Liver (tissue), 9 donors: ENCODE results near the gene ZBTB45. TPM values are rescaled to one million over a fixed set of nuclear protein-coding genes. Genes with fewer than 3 reads are reported as not detected.
A peak's percentile ranks its signal among the peaks of the same experiment; 100 is the strongest.

Experiments used
- DNase-seq: peaks from one replicate; pipeline ENCODE4 v3.0.0-alpha.2; 2017; ENCODE audit warnings: low spot score
- H3K27ac ChIP-seq, 2 donors: one replicate each; pipeline ENCODE4 v1.7.0; 2013; ENCODE audit warnings: inconsistent platforms in 2 of 2, low read length in 2 of 2, control low read depth in 1 of 2, low read depth in 1 of 2, mild to moderate bottlenecking in 1 of 2
- H3K27me3 ChIP-seq, 4 donors: one replicate each; pipeline versions ENCODE4 v1.6.1 to v1.7.0; 2013; ENCODE audit warnings: low read length in 3 of 4, inconsistent platforms in 1 of 4, mild to moderate bottlenecking in 1 of 4, moderate library complexity in 1 of 4; ENCODE audit not compliant: control insufficient read depth in 4 of 4, insufficient read depth in 4 of 4
- H3K36me3 ChIP-seq, 4 donors: one replicate each; pipeline versions ENCODE4 v1.6.1 to v1.7.0; 2013; ENCODE audit warnings: low read length in 3 of 4, mild to moderate bottlenecking in 3 of 4, low read depth in 1 of 4, moderate library complexity in 1 of 4; ENCODE audit not compliant: control insufficient read depth in 4 of 4, insufficient read depth in 3 of 4
- H3K4me1 ChIP-seq, 4 donors: one replicate each; pipeline versions ENCODE4 v1.6.1 to v1.7.0; 2013; ENCODE audit warnings: low read length in 3 of 4, mild to moderate bottlenecking in 3 of 4, moderate library complexity in 1 of 4; ENCODE audit not compliant: control insufficient read depth in 4 of 4, insufficient read depth in 4 of 4
- H3K4me3 ChIP-seq, 3 donors: one replicate each; pipeline versions ENCODE4 v1.6.1 to v1.7.0; 2013; ENCODE audit warnings: low read length in 3 of 3, control low read depth in 1 of 3, low read depth in 1 of 3, mild to moderate bottlenecking in 1 of 3
- H3K9ac ChIP-seq, 2 donors: one replicate each; pipeline ENCODE4 v1.7.0; 2013; ENCODE audit warnings: low read length in 2 of 2, mild to moderate bottlenecking in 2 of 2, moderate library complexity in 2 of 2, control low read depth in 1 of 2, low read depth in 1 of 2
- H3K9me3 ChIP-seq, 4 donors: one replicate each; pipeline versions ENCODE4 v1.6.1 to v1.7.0; 2013; ENCODE audit warnings: low read length in 3 of 4; ENCODE audit not compliant: control insufficient read depth in 4 of 4
- CTCF ChIP-seq: fragments of 150-350 bp; IDR thresholded peaks from 2 replicates; pipeline ENCODE4 v1.5.1; 2017; ENCODE audit warnings: improper control_type of control experiment, low read depth, low read length; ENCODE audit not compliant: missing input control
- FOXA1 ChIP-seq: IDR thresholded peaks from 2 replicates; pipeline ENCODE4 v1.6.1; 2016; ENCODE audit warnings: antibody characterized with exemption
- FOXA2 ChIP-seq: IDR thresholded peaks from 2 replicates; pipeline ENCODE4 v1.6.1; 2016; ENCODE audit warnings: antibody characterized with exemption
- GABPA ChIP-seq, 2 donors: IDR thresholded peaks in 1 of 2; conservative IDR thresholded peaks in 1 of 2; 2 replicates each; pipeline ENCODE4 v1.6.1; 2016; ENCODE audit warnings: antibody characterized with exemption in 2 of 2, mild to moderate bottlenecking in 1 of 2, moderate library complexity in 1 of 2
- HNF4A ChIP-seq, 2 donors: conservative IDR thresholded peaks; 2 replicates each; pipeline ENCODE4 v1.6.1; 2016; ENCODE audit warnings: antibody characterized with exemption in 2 of 2, mild to moderate bottlenecking in 2 of 2
- HNF4G ChIP-seq: IDR thresholded peaks from 2 replicates; pipeline ENCODE4 v1.6.1; 2016; ENCODE audit warnings: antibody characterized with exemption
- JUND ChIP-seq, 2 donors: IDR thresholded peaks; 2 replicates each; pipeline ENCODE4 v1.6.1; 2016; ENCODE audit warnings: antibody characterized with exemption in 2 of 2
- NR2F2 ChIP-seq: IDR thresholded peaks from 2 replicates; pipeline ENCODE4 v1.6.1; 2016; ENCODE audit warnings: antibody characterized with exemption
- RAD21 ChIP-seq, 2 donors: IDR thresholded peaks; 2 replicates each; pipeline ENCODE4 v1.6.1; 2016; ENCODE audit warnings: antibody characterized with exemption in 2 of 2, mild to moderate bottlenecking in 2 of 2
- SP1 ChIP-seq: IDR thresholded peaks from 2 replicates; pipeline ENCODE4 v1.6.1; 2018; ENCODE audit warnings: antibody characterized with exemption, mild to moderate bottlenecking
- TAF1 ChIP-seq: conservative IDR thresholded peaks from 2 replicates; pipeline ENCODE4 v1.6.1; 2016; ENCODE audit warnings: antibody characterized with exemption, mild to moderate bottlenecking
- ZBTB33 ChIP-seq: IDR thresholded peaks from 2 replicates; pipeline ENCODE4 v1.6.1; 2016; ENCODE audit warnings: antibody characterized with exemption
- WGBS: extraction: QIAGEN DNeasy Blood & Tissue Kit; methylation state at CpG from one replicate; pipeline ENCODE4 v1.1.7; 2013; 5-methylcytosine and 5-hydroxymethylcytosine counted together
- polyA plus RNA-seq, 2 donors: library from polyadenylated mRNA; stranded (reverse) in 1 of 2; unstranded in 1 of 2; fragments of 200-250 nt in 1 of 2; fragments of >200 nt in 1 of 2; fragmentation: Nextera tagmentation in 1 of 2; extraction: Ambion mirVana in 1 of 2; gene quantifications; one replicate each; pipeline versions ENCODE4 v1.2.1 to v1.2.3, GENCODE V29; 2013 to 2015
- total RNA-seq, 2 donors: library from RNA; depleted of rRNA; stranded (reverse); fragments of >200 nt; gene quantifications; one replicate each; pipeline ENCODE4 v1.2.3, GENCODE V29; 2014
- TF ChIP-seq, protein P1 (sequence below): IDR thresholded peaks from 2 replicates; pipeline ENCODE4 v1.6.1; 2016; ENCODE audit warnings: antibody characterized with exemption, mild to moderate bottlenecking
- donor health status: healthy.
- donor health status: healthy.
- donor health status: healthy.
- donor health status: healthy.
- donor health status: healthy.

Gene ZBTB45
- total and polyA plus RNA-seq, 4 donors = 2.1 to 4.0 (median 2.7) TPM

- DNase-seq = no peak
- no peak overlapping the region for H3K9ac ChIP-seq
- no peak overlapping the region for H3K27ac ChIP-seq
Measured at GRCh38 chr19:58514564-58515022, 5.0 kb downstream of the ZBTB45 start.

More at GRCh38 chr19:58514564-58515022, 5.0 kb downstream of the ZBTB45 start:
- H3K4me3 ChIP-seq = peak overlapping the region in 2 of 3 donors; percentile 42 to 45
- H3K9me3 ChIP-seq = no peaks in the 10 kb centered on the region
- TF ChIP-seq SP1 (no peak), NR2F2 (no peak), TAF1 (no peak), CTCF (no peak), FOXA1 (no peak), GABPA (IDR thresholded peaks at IDR 0.05 in 1 of 2, conservative IDR thresholded peaks at IDR 0.05 in 1 of 2) (no peak), ZBTB33 (no peak), HNF4A (conservative IDR thresholded peaks at IDR 0.05) (no peak), JUND (IDR thresholded peaks at IDR 0.05) (no peak), RAD21 (IDR thresholded peaks at IDR 0.05) (no peak), FOXA2 (no peak), HNF4G (no peak)
- TF ChIP-seq, protein P1, sequence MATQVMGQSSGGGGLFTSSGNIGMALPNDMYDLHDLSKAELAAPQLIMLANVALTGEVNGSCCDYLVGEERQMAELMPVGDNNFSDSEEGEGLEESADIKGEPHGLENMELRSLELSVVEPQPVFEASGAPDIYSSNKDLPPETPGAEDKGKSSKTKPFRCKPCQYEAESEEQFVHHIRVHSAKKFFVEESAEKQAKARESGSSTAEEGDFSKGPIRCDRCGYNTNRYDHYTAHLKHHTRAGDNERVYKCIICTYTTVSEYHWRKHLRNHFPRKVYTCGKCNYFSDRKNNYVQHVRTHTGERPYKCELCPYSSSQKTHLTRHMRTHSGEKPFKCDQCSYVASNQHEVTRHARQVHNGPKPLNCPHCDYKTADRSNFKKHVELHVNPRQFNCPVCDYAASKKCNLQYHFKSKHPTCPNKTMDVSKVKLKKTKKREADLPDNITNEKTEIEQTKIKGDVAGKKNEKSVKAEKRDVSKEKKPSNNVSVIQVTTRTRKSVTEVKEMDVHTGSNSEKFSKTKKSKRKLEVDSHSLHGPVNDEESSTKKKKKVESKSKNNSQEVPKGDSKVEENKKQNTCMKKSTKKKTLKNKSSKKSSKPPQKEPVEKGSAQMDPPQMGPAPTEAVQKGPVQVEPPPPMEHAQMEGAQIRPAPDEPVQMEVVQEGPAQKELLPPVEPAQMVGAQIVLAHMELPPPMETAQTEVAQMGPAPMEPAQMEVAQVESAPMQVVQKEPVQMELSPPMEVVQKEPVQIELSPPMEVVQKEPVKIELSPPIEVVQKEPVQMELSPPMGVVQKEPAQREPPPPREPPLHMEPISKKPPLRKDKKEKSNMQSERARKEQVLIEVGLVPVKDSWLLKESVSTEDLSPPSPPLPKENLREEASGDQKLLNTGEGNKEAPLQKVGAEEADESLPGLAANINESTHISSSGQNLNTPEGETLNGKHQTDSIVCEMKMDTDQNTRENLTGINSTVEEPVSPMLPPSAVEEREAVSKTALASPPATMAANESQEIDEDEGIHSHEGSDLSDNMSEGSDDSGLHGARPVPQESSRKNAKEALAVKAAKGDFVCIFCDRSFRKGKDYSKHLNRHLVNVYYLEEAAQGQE = no peak
- no peaks in the 10 kb centered on the region for H3K27me3 ChIP-seq
- H3K4me1 ChIP-seq = peaks cover 16 to 76% (median 49%) of the 10 kb centered on the region in 4 donors
- H3K36me3 ChIP-seq = peaks cover 0 to 9% (median 3%) of the 10 kb centered on the region in 4 donors
- 71% methylated on average over 3 of the region's 3 CpGs for WGBS
